Non-pigmented ciliary epithelial cell (primary cell): Measurements from ENCODE around the gene TSC2.
A peak's percentile ranks its signal among the peaks of the same experiment; 100 is the strongest.
"Not testable (repeated sequence)": the region's sequence is repeated elsewhere in the genome, so short reads cannot be mapped to it uniquely, and the experiment has no call there.

Experiments
- DNase-seq: peaks from one replicate; pipeline ENCODE4 v3.0.0-alpha.2; 2010; ENCODE audit warnings: low read depth

The TSC2 gene

GRCh38 chr16:2122934-2123683 lies 75.3 kb downstream of the TSC2 start:
- DNase-seq = not testable (repeated sequence)

- DNase-seq = not testable (repeated sequence)
Measured at GRCh38 chr16:2123706-2124376, 76.1 kb downstream of the TSC2 start.

GRCh38 chr16:2124377-2124693 lies 76.5 kb downstream of the TSC2 start:
- DNase-seq = not testable (repeated sequence)

- peak; percentile 15 for DNase-seq
Measured at GRCh38 chr16:2124694-2125444, 77.1 kb downstream of the TSC2 start.

GRCh38 chr16:2125609-2126008 lies 77.8 kb downstream of the TSC2 start:
- not testable (repeated sequence) for DNase-seq

- DNase-seq = not testable (repeated sequence)
Measured at GRCh38 chr16:2126161-2126743, 78.5 kb downstream of the TSC2 start.

GRCh38 chr16:2126928-2127556 lies 79.3 kb downstream of the TSC2 start:
- not testable (repeated sequence) for DNase-seq

- DNase-seq = not testable (repeated sequence)
Measured at GRCh38 chr16:2127630-2128280, 80.0 kb downstream of the TSC2 start.

- DNase-seq = not testable (repeated sequence)
Measured at GRCh38 chr16:2129251-2129650, 81.5 kb downstream of the TSC2 start.

- not testable (repeated sequence) for DNase-seq
Measured at GRCh38 chr16:2129890-2130447, 82.2 kb downstream of the TSC2 start.

- DNase-seq = not testable (repeated sequence)
Measured at GRCh38 chr16:2133797-2134196, 86.0 kb downstream of the TSC2 start.

GRCh38 chr16:2135071-2135470 lies 87.3 kb downstream of the TSC2 start:
- not testable (repeated sequence) for DNase-seq

- not testable (repeated sequence) for DNase-seq
Measured at GRCh38 chr16:2135770-2136490, 88.1 kb downstream of the TSC2 start, which contains the start of gene PKD1. PKD1 (minus strand) TSS chr16:2135898; CDS start chr16:2135689, 209 bp downstream.
